ENCODE data around the gene PIRT.

GRCh38 chr17:10836145-10836544, 1.7 kb downstream of the PIRT start:
- no peak for TF ChIP-seq POLR2AphosphoS5 (IDR thresholded peaks at IDR 0.05; ENCODE audit: borderline replicate concordance, low read depth, low read length)
- no peak for TF ChIP-seq FOXP2 (optimal IDR thresholded peaks at IDR 0.05; ENCODE audit: control extremely low read depth, extremely low read length, insufficient read depth)

Data from SK-N-MC (cell line).